ENCODE measurements around the gene EMC7.

Gene EMC7

DNA sequence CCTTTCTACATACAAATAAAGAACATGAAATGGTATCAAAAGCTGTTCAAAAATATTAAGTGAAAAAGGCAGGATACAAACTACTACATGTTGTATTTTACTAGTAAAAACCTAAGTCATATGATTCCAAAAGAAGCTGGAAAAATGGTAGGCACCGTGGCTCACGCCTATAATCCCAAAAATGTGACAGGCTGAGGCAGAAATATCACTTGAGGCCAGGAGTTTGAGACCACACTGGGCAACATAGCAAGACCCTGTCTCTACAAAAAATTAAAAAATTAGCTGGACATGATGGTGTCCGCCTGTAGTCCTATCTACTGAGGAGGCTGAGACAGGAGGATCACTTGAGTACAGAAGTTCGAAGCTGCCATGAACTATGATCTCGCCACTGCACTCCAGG lies 1.7 kb downstream of the EMC7 start:
- Histone ChIP-seq H3K9me3 (ENCODE audit: control insufficient read depth in 5 of 5, low read length in 5 of 5) (no peaks in the 10 kb centered on the region), H3K27ac (ENCODE audit: low read depth, low read length) (no peak overlapping the region), H3K9ac (ENCODE audit: low read length in 5 of 5) (peak overlapping the region in 1 of 5 donors; percentile 75), H3K4me1 (ENCODE audit: control insufficient read depth in 5 of 5, insufficient read depth in 5 of 5, low read length in 5 of 5) (peaks cover 6 to 28% (median 22%) of the 10 kb centered on the region in 5 donors), H3K27me3 (ENCODE audit: control insufficient read depth in 5 of 5, insufficient read depth in 4 of 5, low read length in 5 of 5) (no peaks in the 10 kb centered on the region), H3K36me3 (ENCODE audit: control insufficient read depth in 5 of 5, insufficient read depth in 5 of 5, low read length in 5 of 5) (peaks cover 1 to 10% (median 4%) of the 10 kb centered on the region in 5 donors), H3K4me3 (ENCODE audit: low read depth in 1 of 5, low read length in 5 of 5) (no peak overlapping the region)

DNA sequence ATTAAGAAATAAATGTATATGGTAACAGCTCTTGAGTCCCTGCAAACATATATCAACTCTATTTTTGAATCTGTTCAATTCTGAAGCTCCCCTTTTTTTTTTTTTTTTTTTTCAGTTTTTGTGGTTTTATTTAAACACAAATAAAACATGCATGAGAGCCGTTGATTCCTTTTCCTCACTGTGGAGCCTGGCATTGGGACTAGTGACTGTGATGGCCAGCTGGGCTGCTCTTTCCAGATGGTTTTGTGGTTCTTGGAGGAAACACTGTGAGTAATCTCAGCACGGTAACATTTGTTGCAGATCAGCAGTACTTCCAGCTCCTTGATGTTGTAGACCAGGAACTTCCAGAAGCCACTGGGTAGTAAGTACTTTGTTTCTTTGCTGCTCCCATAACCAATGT lies 15.9 kb downstream of the EMC7 start:
- Histone ChIP-seq H3K4me3 (ENCODE audit: low read depth in 1 of 5, low read length in 5 of 5) (no peak overlapping the region), H3K9me3 (ENCODE audit: control insufficient read depth in 5 of 5, low read length in 5 of 5) (no peaks in the 10 kb centered on the region), H3K4me1 (ENCODE audit: control insufficient read depth in 5 of 5, insufficient read depth in 5 of 5, low read length in 5 of 5) (peaks cover 0 to 3% (median 0%) of the 10 kb centered on the region in 5 donors), H3K27me3 (ENCODE audit: control insufficient read depth in 5 of 5, insufficient read depth in 4 of 5, low read length in 5 of 5) (no peaks in the 10 kb centered on the region), H3K36me3 (ENCODE audit: control insufficient read depth in 5 of 5, insufficient read depth in 5 of 5, low read length in 5 of 5) (peaks cover 24 to 36% (median 32%) of the 10 kb centered on the region in 5 donors), H3K27ac (ENCODE audit: low read depth, low read length) (no peak overlapping the region), H3K9ac (ENCODE audit: low read length in 5 of 5) (no peak overlapping the region)

DNA sequence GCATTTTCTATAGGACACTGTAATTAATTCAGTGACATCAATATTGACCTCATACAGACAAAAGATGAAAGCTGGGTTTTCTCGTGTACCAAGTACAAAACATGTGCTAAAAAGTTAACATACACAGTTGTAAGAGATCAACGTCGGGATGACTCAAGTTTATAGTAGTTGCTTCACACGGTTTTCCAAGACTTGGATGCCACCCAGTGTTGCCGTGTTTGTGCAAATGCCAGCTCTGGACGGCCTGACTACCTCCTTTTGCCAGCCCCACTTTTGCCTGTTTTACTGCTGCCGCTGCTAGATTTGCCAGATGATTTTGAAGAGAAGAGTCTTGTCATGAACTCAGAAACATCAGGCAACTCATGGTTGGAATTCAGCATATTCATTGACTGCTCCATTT lies 17.6 kb downstream of the EMC7 start:
- Histone ChIP-seq H3K27ac (ENCODE audit: low read depth, low read length) (no peak overlapping the region), H3K36me3 (ENCODE audit: control insufficient read depth in 5 of 5, insufficient read depth in 5 of 5, low read length in 5 of 5) (peaks cover 18 to 32% (median 27%) of the 10 kb centered on the region in 5 donors), H3K27me3 (ENCODE audit: control insufficient read depth in 5 of 5, insufficient read depth in 4 of 5, low read length in 5 of 5) (no peaks in the 10 kb centered on the region), H3K4me1 (ENCODE audit: control insufficient read depth in 5 of 5, insufficient read depth in 5 of 5, low read length in 5 of 5) (peaks cover 0 to 3% (median 0%) of the 10 kb centered on the region in 5 donors), H3K9me3 (ENCODE audit: control insufficient read depth in 5 of 5, low read length in 5 of 5) (no peaks in the 10 kb centered on the region), H3K9ac (ENCODE audit: low read length in 5 of 5) (no peak overlapping the region), H3K4me3 (ENCODE audit: low read depth in 1 of 5, low read length in 5 of 5) (no peak overlapping the region)

DNA sequence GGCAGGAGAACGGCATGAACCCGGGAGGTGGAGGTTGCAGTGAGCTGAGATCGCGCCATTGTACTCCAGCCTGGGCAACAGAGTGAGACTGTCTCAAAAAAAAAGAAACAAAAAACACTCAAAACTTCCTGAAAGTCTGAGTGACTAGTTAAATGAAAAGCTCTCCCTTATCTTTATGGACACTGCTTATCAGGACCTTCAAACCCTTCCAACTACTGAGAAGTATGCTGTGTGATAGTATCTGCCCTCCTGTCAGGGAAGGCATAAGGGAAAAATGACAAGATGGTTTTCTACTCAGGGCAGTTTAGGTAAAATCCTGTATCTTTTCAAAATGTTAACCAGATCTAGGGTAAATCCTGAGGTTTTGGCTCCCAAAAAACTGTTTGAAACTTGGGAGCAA lies 21.8 kb downstream of the EMC7 start:
- Histone ChIP-seq H3K36me3 (ENCODE audit: control insufficient read depth in 5 of 5, insufficient read depth in 5 of 5, low read length in 5 of 5) (peaks cover 5 to 14% (median 8%) of the 10 kb centered on the region in 5 donors), H3K27ac (ENCODE audit: low read depth, low read length) (no peak overlapping the region), H3K27me3 (ENCODE audit: control insufficient read depth in 5 of 5, insufficient read depth in 4 of 5, low read length in 5 of 5) (no peaks in the 10 kb centered on the region), H3K4me3 (ENCODE audit: low read depth in 1 of 5, low read length in 5 of 5) (no peak overlapping the region), H3K9me3 (ENCODE audit: control insufficient read depth in 5 of 5, low read length in 5 of 5) (no peaks in the 10 kb centered on the region), H3K9ac (ENCODE audit: low read length in 5 of 5) (no peak overlapping the region), H3K4me1 (ENCODE audit: control insufficient read depth in 5 of 5, insufficient read depth in 5 of 5, low read length in 5 of 5) (peaks cover 0 to 3% (median 0%) of the 10 kb centered on the region in 5 donors)

DNA sequence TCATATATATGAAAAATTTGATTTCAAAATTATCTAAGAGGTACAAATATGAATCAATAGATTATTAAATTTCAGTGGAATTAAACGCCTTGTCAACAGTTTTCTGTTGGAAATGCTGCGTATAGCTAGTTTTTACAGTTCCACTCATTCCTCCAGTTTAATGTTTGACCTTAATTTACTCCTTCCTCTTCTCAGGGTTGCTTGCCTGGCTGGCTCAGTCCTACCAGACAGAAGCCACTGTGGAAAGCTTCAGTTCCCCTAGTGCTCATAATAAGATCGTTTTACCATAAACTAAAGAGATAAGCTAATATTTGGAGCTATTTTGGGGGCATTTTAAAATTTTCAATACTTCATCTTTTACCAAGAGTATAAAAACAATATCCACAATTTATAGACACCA lies 22.8 kb downstream of the EMC7 start:
- no peaks in the 10 kb centered on the region for H3K9me3 ChIP-seq (ENCODE audit: control insufficient read depth in 5 of 5, low read length in 5 of 5)
- H3K27ac ChIP-seq (ENCODE audit: low read depth, low read length) = no peak overlapping the region
- no peaks in the 10 kb centered on the region for H3K27me3 ChIP-seq (ENCODE audit: control insufficient read depth in 5 of 5, insufficient read depth in 4 of 5, low read length in 5 of 5)
- no peak overlapping the region for H3K4me3 ChIP-seq (ENCODE audit: low read depth in 1 of 5, low read length in 5 of 5)
- H3K36me3 ChIP-seq (ENCODE audit: control insufficient read depth in 5 of 5, insufficient read depth in 5 of 5, low read length in 5 of 5) = peaks cover 0 to 8% (median 5%) of the 10 kb centered on the region in 5 donors
- H3K9ac ChIP-seq (ENCODE audit: low read length in 5 of 5) = no peak overlapping the region
- no peaks in the 10 kb centered on the region for H3K4me1 ChIP-seq (ENCODE audit: control insufficient read depth in 5 of 5, insufficient read depth in 5 of 5, low read length in 5 of 5)

DNA sequence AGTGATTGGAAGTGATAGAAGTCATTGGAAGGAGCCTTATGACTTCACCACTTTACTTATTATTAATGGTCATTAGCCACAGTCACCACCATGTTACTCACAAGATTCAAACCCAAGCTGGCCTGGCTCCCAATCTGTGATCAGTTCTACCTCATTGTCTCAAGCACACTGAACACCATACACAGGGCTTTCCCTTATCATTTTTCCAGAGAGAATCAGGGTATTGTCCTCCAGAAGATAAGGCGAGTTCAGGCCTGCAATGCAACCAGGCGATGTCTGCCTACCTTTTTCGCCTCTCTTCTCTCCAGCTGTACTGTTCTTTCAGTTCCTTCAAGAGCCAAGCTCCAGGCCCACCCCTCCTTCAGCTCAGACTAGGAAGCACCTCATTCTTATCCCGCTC lies 24.9 kb downstream of the EMC7 start:
- H3K9me3 ChIP-seq (ENCODE audit: control insufficient read depth in 5 of 5, low read length in 5 of 5) = no peaks in the 10 kb centered on the region
- no peak overlapping the region for H3K27ac ChIP-seq (ENCODE audit: low read depth, low read length)
- H3K4me3 ChIP-seq (ENCODE audit: low read depth in 1 of 5, low read length in 5 of 5) = no peak overlapping the region
- H3K27me3 ChIP-seq (ENCODE audit: control insufficient read depth in 5 of 5, insufficient read depth in 4 of 5, low read length in 5 of 5) = no peaks in the 10 kb centered on the region
- peaks cover 0 to 2% (median 0%) of the 10 kb centered on the region in 5 donors for H3K36me3 ChIP-seq (ENCODE audit: control insufficient read depth in 5 of 5, insufficient read depth in 5 of 5, low read length in 5 of 5)
- no peaks in the 10 kb centered on the region for H3K4me1 ChIP-seq (ENCODE audit: control insufficient read depth in 5 of 5, insufficient read depth in 5 of 5, low read length in 5 of 5)
- H3K9ac ChIP-seq (ENCODE audit: low read length in 5 of 5) = no peak overlapping the region

DNA sequence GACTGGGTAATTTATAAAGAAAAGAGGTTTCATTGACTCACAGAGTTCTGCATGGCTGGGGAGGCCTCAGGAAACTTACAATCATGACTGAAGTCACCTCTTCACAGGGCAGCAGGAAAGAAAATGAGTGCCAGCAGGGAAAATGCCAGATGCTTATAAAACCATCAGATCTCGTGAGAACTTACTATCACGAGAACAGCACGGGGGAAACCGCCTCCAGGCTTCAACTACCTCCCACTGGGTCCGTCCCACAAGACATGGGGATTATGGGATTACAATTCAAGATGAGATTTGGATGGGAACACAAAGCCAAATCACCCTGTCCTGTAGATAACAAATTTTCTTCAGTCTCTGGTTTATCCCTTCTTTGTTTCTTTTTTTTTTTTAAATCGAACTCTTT lies 31.7 kb downstream of the EMC7 start:
- Histone ChIP-seq H3K9ac (ENCODE audit: low read length in 5 of 5) (no peak overlapping the region), H3K36me3 (ENCODE audit: control insufficient read depth in 5 of 5, insufficient read depth in 5 of 5, low read length in 5 of 5) (no peaks in the 10 kb centered on the region), H3K9me3 (ENCODE audit: control insufficient read depth in 5 of 5, low read length in 5 of 5) (no peaks in the 10 kb centered on the region), H3K27me3 (ENCODE audit: control insufficient read depth in 5 of 5, insufficient read depth in 4 of 5, low read length in 5 of 5) (no peaks in the 10 kb centered on the region), H3K27ac (ENCODE audit: low read depth, low read length) (no peak overlapping the region), H3K4me1 (ENCODE audit: control insufficient read depth in 5 of 5, insufficient read depth in 5 of 5, low read length in 5 of 5) (no peaks in the 10 kb centered on the region), H3K4me3 (ENCODE audit: low read depth in 1 of 5, low read length in 5 of 5) (no peak overlapping the region)

DNA sequence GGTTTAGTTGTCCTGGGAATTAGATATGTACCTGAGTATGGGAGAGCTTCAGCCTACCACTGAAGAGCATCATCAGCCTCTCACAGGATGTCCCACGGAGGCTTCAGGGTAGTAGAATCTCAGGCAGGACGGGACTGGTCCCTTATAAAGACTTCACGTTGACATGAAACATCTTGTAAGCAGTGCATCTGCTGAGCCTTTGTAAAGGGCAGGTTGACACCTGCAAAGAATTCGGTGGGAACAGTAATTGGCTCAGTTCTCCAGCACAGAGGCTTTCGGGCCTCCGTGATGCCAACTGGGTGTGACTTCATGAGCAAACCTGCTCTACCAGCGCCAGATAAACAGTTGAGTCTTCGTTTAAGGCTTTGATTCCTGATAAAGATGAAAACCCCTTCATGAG lies 35.7 kb downstream of the EMC7 start:
- Histone ChIP-seq H3K9me3 (ENCODE audit: control insufficient read depth in 5 of 5, low read length in 5 of 5) (no peaks in the 10 kb centered on the region), H3K27ac (ENCODE audit: low read depth, low read length) (no peak overlapping the region), H3K27me3 (ENCODE audit: control insufficient read depth in 5 of 5, insufficient read depth in 4 of 5, low read length in 5 of 5) (no peaks in the 10 kb centered on the region), H3K36me3 (ENCODE audit: control insufficient read depth in 5 of 5, insufficient read depth in 5 of 5, low read length in 5 of 5) (no peaks in the 10 kb centered on the region), H3K9ac (ENCODE audit: low read length in 5 of 5) (no peak overlapping the region), H3K4me3 (ENCODE audit: low read depth in 1 of 5, low read length in 5 of 5) (no peak overlapping the region), H3K4me1 (ENCODE audit: control insufficient read depth in 5 of 5, insufficient read depth in 5 of 5, low read length in 5 of 5) (peaks cover 0 to 3% (median 0%) of the 10 kb centered on the region in 5 donors)

DNA sequence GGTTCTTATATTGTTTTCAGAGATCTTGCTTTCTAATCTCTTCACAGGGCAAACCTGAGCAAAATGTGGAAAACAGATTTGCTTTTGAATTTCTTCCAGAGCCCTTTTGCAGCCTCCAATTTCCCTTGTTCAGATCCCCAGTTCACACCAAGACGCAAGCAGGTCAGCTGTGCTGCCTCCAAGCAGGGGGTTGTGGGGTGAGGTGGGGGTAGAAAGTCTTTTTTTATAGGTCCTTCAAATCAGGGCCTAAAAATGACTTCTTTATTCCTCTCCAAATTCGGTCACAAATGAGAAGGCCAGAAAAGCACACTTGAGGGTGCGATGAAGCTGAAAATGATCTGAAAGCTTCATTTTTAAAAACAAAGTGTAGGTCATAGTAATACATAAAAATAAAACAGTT lies 36.4 kb downstream of the EMC7 start:
- peaks cover 0 to 3% (median 0%) of the 10 kb centered on the region in 5 donors for H3K4me1 ChIP-seq (ENCODE audit: control insufficient read depth in 5 of 5, insufficient read depth in 5 of 5, low read length in 5 of 5)
- no peak overlapping the region for H3K27ac ChIP-seq (ENCODE audit: low read depth, low read length)
- no peaks in the 10 kb centered on the region for H3K27me3 ChIP-seq (ENCODE audit: control insufficient read depth in 5 of 5, insufficient read depth in 4 of 5, low read length in 5 of 5)
- H3K9me3 ChIP-seq (ENCODE audit: control insufficient read depth in 5 of 5, low read length in 5 of 5) = no peaks in the 10 kb centered on the region
- H3K9ac ChIP-seq (ENCODE audit: low read length in 5 of 5) = peak overlapping the region in 1 of 5 donors; percentile 28
- no peaks in the 10 kb centered on the region for H3K36me3 ChIP-seq (ENCODE audit: control insufficient read depth in 5 of 5, insufficient read depth in 5 of 5, low read length in 5 of 5)
- H3K4me3 ChIP-seq (ENCODE audit: low read depth in 1 of 5, low read length in 5 of 5) = no peak overlapping the region

DNA sequence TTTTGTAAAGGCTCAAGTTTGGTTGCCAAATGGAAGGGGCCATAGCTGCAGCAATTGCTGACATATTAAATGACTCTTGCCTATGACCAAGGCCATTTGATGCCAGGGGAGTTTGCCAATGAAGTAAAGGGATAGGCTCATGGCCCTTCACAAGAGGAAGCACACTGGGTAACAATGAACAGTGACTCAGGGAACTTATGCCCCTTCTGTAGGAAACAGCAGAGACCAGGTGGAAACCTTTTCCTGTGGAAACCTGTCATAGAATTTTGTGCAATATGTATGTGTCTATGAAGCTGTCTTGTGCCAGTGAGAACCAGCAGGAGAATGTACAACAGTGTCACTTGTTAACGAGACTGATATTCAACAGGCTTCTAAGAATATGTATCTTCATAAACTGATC lies 37.2 kb downstream of the EMC7 start:
- no peaks in the 10 kb centered on the region for H3K36me3 ChIP-seq (ENCODE audit: control insufficient read depth in 5 of 5, insufficient read depth in 5 of 5, low read length in 5 of 5)
- H3K27me3 ChIP-seq (ENCODE audit: control insufficient read depth in 5 of 5, insufficient read depth in 4 of 5, low read length in 5 of 5) = peaks cover 0 to 3% (median 0%) of the 10 kb centered on the region in 5 donors
- H3K4me3 ChIP-seq (ENCODE audit: low read depth in 1 of 5, low read length in 5 of 5) = no peak overlapping the region
- no peak overlapping the region for H3K27ac ChIP-seq (ENCODE audit: low read depth, low read length)
- peak overlapping the region in 1 of 5 donors; percentile 28 for H3K9ac ChIP-seq (ENCODE audit: low read length in 5 of 5)
- no peaks in the 10 kb centered on the region for H3K9me3 ChIP-seq (ENCODE audit: control insufficient read depth in 5 of 5, low read length in 5 of 5)
- H3K4me1 ChIP-seq (ENCODE audit: control insufficient read depth in 5 of 5, insufficient read depth in 5 of 5, low read length in 5 of 5) = peaks cover 0 to 3% (median 0%) of the 10 kb centered on the region in 5 donors

DNA sequence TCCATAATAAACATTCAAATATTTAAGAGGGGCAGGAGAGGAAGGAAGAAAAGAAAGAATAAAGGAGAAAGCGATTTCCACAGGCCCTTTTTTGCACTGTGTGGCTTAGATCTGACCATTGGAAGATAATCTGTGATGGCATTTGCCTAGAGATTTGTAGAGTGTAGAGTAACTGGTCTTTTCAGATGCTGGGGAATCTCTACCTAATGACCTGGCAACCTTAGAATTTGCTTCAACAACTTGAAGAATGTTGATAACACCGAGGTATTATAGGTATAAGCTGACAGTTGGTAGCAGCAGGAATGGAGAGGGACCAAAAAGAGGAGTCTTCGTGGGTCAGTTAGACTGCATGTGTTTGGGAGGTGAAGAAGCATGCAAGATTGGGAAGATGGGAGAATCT lies 41.7 kb downstream of the EMC7 start:
- peaks cover 0 to 3% (median 0%) of the 10 kb centered on the region in 5 donors for H3K4me1 ChIP-seq (ENCODE audit: control insufficient read depth in 5 of 5, insufficient read depth in 5 of 5, low read length in 5 of 5)
- no peaks in the 10 kb centered on the region for H3K36me3 ChIP-seq (ENCODE audit: control insufficient read depth in 5 of 5, insufficient read depth in 5 of 5, low read length in 5 of 5)
- no peak overlapping the region for H3K9ac ChIP-seq (ENCODE audit: low read length in 5 of 5)
- H3K27me3 ChIP-seq (ENCODE audit: control insufficient read depth in 5 of 5, insufficient read depth in 4 of 5, low read length in 5 of 5) = peaks cover 0 to 3% (median 0%) of the 10 kb centered on the region in 5 donors
- no peaks in the 10 kb centered on the region for H3K9me3 ChIP-seq (ENCODE audit: control insufficient read depth in 5 of 5, low read length in 5 of 5)
- H3K4me3 ChIP-seq (ENCODE audit: low read depth in 1 of 5, low read length in 5 of 5) = no peak overlapping the region
- no peak overlapping the region for H3K27ac ChIP-seq (ENCODE audit: low read depth, low read length)

Measured in subcutaneous abdominal adipose tissue (tissue), 5 donors.